Stomach (tissue), 9 donors: ENCODE results near the gene DPP7. TPM values are rescaled to one million over a fixed set of nuclear protein-coding genes. Genes with fewer than 3 reads are reported as not detected.

Experiments used
- DNase-seq, 2 donors: peaks; one replicate each; pipeline versions ENCODE4 v3.0.0 to v3.0.0-alpha.2; 2013 to 2019
- H3K27ac ChIP-seq, 5 donors: fragments of 200-600 bp in 4 of 5; sonication (generic) in 4 of 5; one replicate each; pipeline ENCODE4 v1.5.1; 2013 to 2019; ENCODE audit warnings: mild to moderate bottlenecking in 1 of 5, moderate library complexity in 1 of 5
- H3K27me3 ChIP-seq, 3 donors: fragments of 200-600 bp; sonication (generic); one replicate each; pipeline ENCODE4 v1.5.1; 2017 to 2019; ENCODE audit warnings: mixed run types in 1 of 3
- H3K36me3 ChIP-seq, 4 donors: fragments of 200-600 bp; sonication (generic); 1 replicate in 3 of 4; 2 replicates in 1 of 4; pipeline ENCODE4 v1.5.1; 2016 to 2019
- H3K4me1 ChIP-seq, 4 donors: fragments of 200-600 bp; sonication (generic); one replicate each; pipeline ENCODE4 v1.5.1; 2016 to 2019
- H3K4me3 ChIP-seq, 4 donors: fragments of 200-600 bp; sonication (generic) in 3 of 4; one replicate each; pipeline ENCODE4 v1.5.1; 2016 to 2019; ENCODE audit warnings: mild to moderate bottlenecking in 1 of 4
- H3K9me3 ChIP-seq, 4 donors: fragments of 200-600 bp; sonication (generic); one replicate each; pipeline ENCODE4 v1.5.1; 2016 to 2019
- EP300 ChIP-seq: sonication (generic); formaldehyde crosslinking; IDR thresholded peaks from one replicate; pipeline ENCODE4 v1.6.1; 2017; ENCODE audit warnings: antibody characterized with exemption
- POLR2A ChIP-seq, 4 donors: fragments of 450-650 bp; IDR thresholded peaks; one replicate each; pipeline ENCODE4 v1.6.1; 2016; ENCODE audit warnings: antibody characterized with exemption in 4 of 4, control low read depth in 2 of 4, mild to moderate bottlenecking in 1 of 4, moderate library complexity in 1 of 4
- POLR2AphosphoS5 ChIP-seq, 3 donors: sonication (generic); formaldehyde crosslinking; IDR thresholded peaks; one replicate each; pipeline ENCODE4 v1.6.1; 2016; ENCODE audit warnings: antibody characterized with exemption in 3 of 3
- WGBS, 5 donors: extraction: QIAGEN DNeasy Blood & Tissue Kit in 3 of 5; methylation state at CpG; one replicate each; pipeline versions ENCODE4 v1.1.5 to v1.1.7; 2013 to 2018; 5-methylcytosine and 5-hydroxymethylcytosine counted together
- intact Hi-C: fragments of 100-400 bp; cut with DNase I; formaldehyde crosslinking; loops from one replicate; pipeline ENCODE4 v1.15.1; 2023; ENCODE audit warnings: low total_unique reads
- polyA plus RNA-seq, 3 donors: library from polyadenylated mRNA; stranded (reverse); fragments of 200-250 nt; gene quantifications; one replicate each; pipeline ENCODE4 v1.2.3, GENCODE V29; 2013
- total RNA-seq, 5 donors: library from RNA; depleted of rRNA; stranded (reverse); fragments of >200 nt; gene quantifications; one replicate each; pipeline versions ENCODE4 v1.1.0 to v1.2.3, GENCODE V29; 2014 to 2016
- TF ChIP-seq, protein P1 (sequence below), 7 experiments: fragments of 450-650 bp in 4 of 7; fragments of 200-600 bp in 3 of 7; sonication (generic) in 3 of 7; IDR thresholded peaks; one replicate each; pipeline ENCODE4 v1.5.1; 2016 to 2019; ENCODE audit warnings: antibody characterized with exemption in 7 of 7, control low read depth in 2 of 7, mild to moderate bottlenecking in 1 of 7
- donor health status: healthy with polysubstance abuse.
- donor health status: Bipolar disorder and iron deficiency.
- donor health status: healthy.

Gene DPP7
- total and polyA plus RNA-seq, 8 donors: 25.9 to 346 (median 199) TPM

GRCh38 chr9:137103206-137103999 lies 11.1 kb downstream of the DPP7 start:
- DNase-seq: no peak
- Histone ChIP-seq H3K9me3 (no peaks in the 10 kb centered on the region), H3K27me3 (no peaks in the 10 kb centered on the region), H3K4me1 (no peaks in the 10 kb centered on the region), H3K36me3 (peaks cover 62 to 100% (median 100%) of the 10 kb centered on the region in 4 donors), H3K27ac (no peak overlapping the region), H3K4me3 (no peak overlapping the region)
- WGBS, 5 donors: 91 to 95% (median 93%) methylated on average over 31 to 37 of the region's 37 CpGs
- TF ChIP-seq POLR2A (IDR thresholded peaks at IDR 0.05) (no peak), EP300 (no peak), POLR2AphosphoS5 (IDR thresholded peaks at IDR 0.05) (no peak)
- TF ChIP-seq, protein P1, sequence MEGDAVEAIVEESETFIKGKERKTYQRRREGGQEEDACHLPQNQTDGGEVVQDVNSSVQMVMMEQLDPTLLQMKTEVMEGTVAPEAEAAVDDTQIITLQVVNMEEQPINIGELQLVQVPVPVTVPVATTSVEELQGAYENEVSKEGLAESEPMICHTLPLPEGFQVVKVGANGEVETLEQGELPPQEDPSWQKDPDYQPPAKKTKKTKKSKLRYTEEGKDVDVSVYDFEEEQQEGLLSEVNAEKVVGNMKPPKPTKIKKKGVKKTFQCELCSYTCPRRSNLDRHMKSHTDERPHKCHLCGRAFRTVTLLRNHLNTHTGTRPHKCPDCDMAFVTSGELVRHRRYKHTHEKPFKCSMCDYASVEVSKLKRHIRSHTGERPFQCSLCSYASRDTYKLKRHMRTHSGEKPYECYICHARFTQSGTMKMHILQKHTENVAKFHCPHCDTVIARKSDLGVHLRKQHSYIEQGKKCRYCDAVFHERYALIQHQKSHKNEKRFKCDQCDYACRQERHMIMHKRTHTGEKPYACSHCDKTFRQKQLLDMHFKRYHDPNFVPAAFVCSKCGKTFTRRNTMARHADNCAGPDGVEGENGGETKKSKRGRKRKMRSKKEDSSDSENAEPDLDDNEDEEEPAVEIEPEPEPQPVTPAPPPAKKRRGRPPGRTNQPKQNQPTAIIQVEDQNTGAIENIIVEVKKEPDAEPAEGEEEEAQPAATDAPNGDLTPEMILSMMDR (IDR thresholded peaks at IDR 0.05): no peak
- intact Hi-C loops: no loop called here

DNA sequence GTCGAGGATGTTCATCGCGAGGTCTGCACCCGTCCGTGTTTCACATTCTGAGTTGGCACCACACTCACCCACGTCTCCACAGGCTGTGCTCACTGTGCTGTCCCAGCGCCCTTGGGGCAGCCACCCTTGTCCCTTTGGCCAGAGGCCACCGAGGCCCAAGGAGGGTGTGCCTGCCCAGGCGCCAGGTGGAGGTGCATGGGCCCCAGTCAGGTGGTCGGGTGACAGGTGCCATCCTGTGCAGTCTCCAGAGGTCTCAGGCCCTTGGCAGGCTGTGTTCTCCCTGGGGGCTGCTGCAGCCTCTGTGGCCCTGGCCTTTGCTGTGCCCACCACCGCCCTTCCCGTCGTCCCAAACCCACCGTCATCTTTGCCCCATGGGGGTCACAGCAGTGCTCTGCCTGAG lies 15.3 kb downstream of the DPP7 start:
- intact Hi-C loops: no loop called here
- Histone ChIP-seq H3K9me3 (no peaks in the 10 kb centered on the region), H3K4me1 (no peaks in the 10 kb centered on the region), H3K27ac (no peak overlapping the region), H3K27me3 (no peaks in the 10 kb centered on the region), H3K36me3 (peaks cover 56 to 100% (median 96%) of the 10 kb centered on the region in 4 donors), H3K4me3 (no peak overlapping the region)
- 82 to 93% (median 83%) methylated on average over 11 to 14 of the region's 14 CpGs for whole genome bisulfite sequencing, 5 donors
- TF ChIP-seq POLR2A (IDR thresholded peaks at IDR 0.05) (no peak), POLR2AphosphoS5 (IDR thresholded peaks at IDR 0.05) (no peak), EP300 (no peak)
- TF ChIP-seq, protein P1 (IDR thresholded peaks at IDR 0.05): no peak
- no peak for DNase-seq

DNA sequence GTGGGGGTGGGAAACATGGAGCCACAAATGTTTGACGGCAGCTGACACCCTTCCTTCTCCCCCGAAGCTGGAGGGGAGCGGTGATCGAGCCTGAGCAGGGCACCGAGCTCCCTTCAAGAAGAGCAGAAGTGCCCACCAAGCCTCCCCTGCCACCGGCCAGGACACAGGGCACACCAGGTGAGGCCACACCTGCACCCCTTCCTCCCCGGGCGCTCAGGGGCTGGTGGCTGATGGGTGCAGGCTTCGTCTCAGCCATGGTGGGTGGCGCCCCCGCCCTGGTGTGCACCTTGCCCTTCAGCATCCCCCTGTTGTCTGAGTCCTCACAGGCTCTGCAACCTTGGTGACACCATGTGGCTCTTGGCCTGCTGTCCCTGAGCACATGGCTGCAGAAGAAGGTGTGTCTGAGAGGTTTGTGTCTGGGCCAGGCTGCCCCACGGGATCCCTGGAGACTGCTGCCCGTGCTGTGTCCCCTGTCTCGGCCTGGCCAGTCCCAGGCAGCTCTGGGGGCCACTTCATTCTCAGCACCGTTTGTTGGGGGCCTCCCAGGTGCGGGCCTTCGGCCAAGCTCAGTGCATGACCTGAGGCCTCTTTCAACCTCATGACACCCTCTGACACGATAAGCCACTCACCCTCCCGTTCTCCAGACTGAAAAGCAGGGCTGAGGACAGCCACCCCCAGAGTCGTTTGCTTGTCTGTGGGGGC lies 16.6 kb downstream of the DPP7 start:
- no peak overlapping the region for H3K27ac ChIP-seq
- intact Hi-C loops: no loop called here
- no peaks in the 10 kb centered on the region for H3K27me3 ChIP-seq
- no peaks in the 10 kb centered on the region for H3K9me3 ChIP-seq
- H3K4me3 ChIP-seq: no peak overlapping the region
- TF ChIP-seq EP300 (no peak), POLR2A (IDR thresholded peaks at IDR 0.05) (no peak), POLR2AphosphoS5 (IDR thresholded peaks at IDR 0.05) (no peak)
- TF ChIP-seq, protein P1 (IDR thresholded peaks at IDR 0.05): no peak
- H3K36me3 ChIP-seq: peaks cover 50 to 99% (median 92%) of the 10 kb centered on the region in 4 donors
- DNase-seq: no peak
- H3K4me1 ChIP-seq: no peaks in the 10 kb centered on the region
- 88 to 95% (median 90%) methylated on average over 11 to 20 of the region's 20 CpGs for WGBS, 5 donors

DNA sequence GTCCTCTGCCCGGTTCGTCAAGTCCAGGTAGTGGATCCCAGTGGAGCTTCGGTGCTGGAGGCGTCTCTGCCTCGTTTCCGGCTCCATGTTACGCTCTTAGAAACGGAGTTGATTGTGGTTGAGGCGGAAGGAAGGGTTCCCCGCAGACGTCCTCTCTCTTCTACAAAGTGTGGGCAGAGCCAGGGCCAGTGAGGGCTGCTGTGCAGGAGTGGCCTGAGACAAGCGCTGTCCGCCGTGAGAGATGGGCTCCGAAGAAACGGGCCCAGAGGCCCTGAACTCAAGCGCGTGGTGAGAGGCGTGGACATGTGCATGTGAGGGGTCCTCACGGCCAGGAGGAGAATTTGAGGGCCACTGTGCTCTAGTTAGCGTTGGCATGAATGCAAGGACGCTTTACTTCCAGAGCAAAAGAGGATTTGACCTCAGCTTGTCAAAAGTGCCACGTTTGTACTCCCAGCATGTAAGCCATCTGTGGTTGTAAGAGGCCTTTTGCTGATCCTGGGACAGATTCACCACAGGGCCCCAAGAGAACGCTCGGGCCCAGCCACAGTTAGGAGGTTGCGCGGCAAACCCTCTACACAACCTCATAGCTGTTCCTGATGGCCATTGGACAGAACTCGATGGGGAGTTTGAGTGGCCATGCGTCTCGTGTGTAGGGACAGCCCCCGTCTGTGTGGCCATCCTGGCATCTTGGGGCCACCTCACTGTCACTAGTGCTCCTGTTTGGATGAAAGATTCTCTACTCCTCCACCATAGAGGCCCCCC lies 17.6 kb downstream of the DPP7 start:
- no peak for TF ChIP-seq EP300
- TF ChIP-seq POLR2AphosphoS5 (IDR thresholded peaks at IDR 0.05): no peak
- TF ChIP-seq, protein P1 (IDR thresholded peaks at IDR 0.05): no peak
- TF ChIP-seq POLR2A (IDR thresholded peaks at IDR 0.05): no peak
- H3K27me3 ChIP-seq: no peaks in the 10 kb centered on the region
- peaks cover 45 to 99% (median 92%) of the 10 kb centered on the region in 4 donors for H3K36me3 ChIP-seq
- H3K4me3 ChIP-seq: no peak overlapping the region
- H3K9me3 ChIP-seq: no peaks in the 10 kb centered on the region
- no peak overlapping the region for H3K27ac ChIP-seq
- intact Hi-C loops: no loop called here
- 92 to 97% (median 96%) methylated on average over 31 of the region's 31 CpGs for WGBS, 5 donors
- no peaks in the 10 kb centered on the region for H3K4me1 ChIP-seq
- DNase-seq: no peak
